Upper lobe of right lung (tissue), 1 donor: ENCODE results near the gene SLC22A3. TPM values are rescaled to one million over a fixed set of nuclear protein-coding genes. Genes with fewer than 3 reads are reported as not detected.

Experiments
- ATAC-seq: fragments of 200-7000 bp; cut with Tn5 transposase; one replicate; pipeline ENCODE4 v1.9.1; 2020; ENCODE audit warnings: mild to moderate bottlenecking, moderate library complexity
- DNase-seq: peaks from one replicate; pipeline ENCODE4 v3.0.0-alpha.2; 2020
- H3K27ac ChIP-seq: fragments of 200-600 bp; one replicate; pipeline ENCODE4 v1.8.0; 2022
- H3K27me3 ChIP-seq: fragments of 200-600 bp; one replicate; pipeline ENCODE4 v1.8.0; 2022; ENCODE audit warnings: mild to moderate bottlenecking
- H3K36me3 ChIP-seq: fragments of 200-600 bp; one replicate; pipeline ENCODE4 v1.8.0; 2022
- H3K4me1 ChIP-seq: fragments of 200-600 bp; one replicate; pipeline ENCODE4 v1.8.0; 2022
- H3K4me3 ChIP-seq: fragments of 200-600 bp; one replicate; pipeline ENCODE4 v1.8.0; 2022; ENCODE audit warnings: mild to moderate bottlenecking
- H3K9me3 ChIP-seq: fragments of 200-600 bp; one replicate; pipeline ENCODE4 v1.8.0; 2022
- intact Hi-C: fragments of 100-400 bp; cut with DNase I; formaldehyde crosslinking; loops from one replicate; pipeline ENCODE4 v1.11.0; 2022
- total RNA-seq: library from RNA; stranded (reverse); fragmentation: NEBNext Ultra II Directional; extraction: Animal tissue kit (Norgen Biotek cat#: 25700); gene quantifications from one replicate; pipeline ENCODE4 v1.2.1, GENCODE V29; 2021
- TF ChIP-seq, protein P1 (sequence below): fragments of 200-600 bp; IDR thresholded peaks from one replicate; pipeline ENCODE4 v1.8.0; 2022; ENCODE audit warnings: antibody characterized with exemption
- donor health status: DM: no; HTN: yes; CAD: no; lungs with severe emphysema.

The SLC22A3 gene
- total RNA-seq, 1 donor from 2014 or later = 30.6 TPM

DNA sequence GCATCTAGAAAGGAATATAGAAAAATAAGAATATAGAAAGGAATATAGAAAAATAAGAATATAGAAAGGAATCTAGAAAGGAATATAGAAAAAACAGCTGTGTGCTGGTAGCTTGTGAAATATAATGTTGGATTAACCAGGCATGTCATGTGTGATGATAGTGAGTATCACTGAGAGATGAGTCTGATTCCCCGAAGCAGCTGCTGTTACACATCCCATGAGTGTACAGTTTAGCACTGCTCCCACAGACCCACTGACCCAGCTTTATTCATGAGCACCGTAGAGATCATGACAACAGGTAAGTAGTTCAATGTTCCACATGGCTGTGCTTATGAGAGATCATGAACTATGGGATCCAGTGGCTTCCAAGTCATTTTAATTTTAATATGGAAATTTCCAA is 64.8 kb downstream of the SLC22A3 start:
- intact Hi-C loops = no loop called here
- no peaks in the 10 kb centered on the region for H3K9me3 ChIP-seq
- DNase-seq (no peak), ATAC-seq (no peak)
- TF ChIP-seq, protein P1, sequence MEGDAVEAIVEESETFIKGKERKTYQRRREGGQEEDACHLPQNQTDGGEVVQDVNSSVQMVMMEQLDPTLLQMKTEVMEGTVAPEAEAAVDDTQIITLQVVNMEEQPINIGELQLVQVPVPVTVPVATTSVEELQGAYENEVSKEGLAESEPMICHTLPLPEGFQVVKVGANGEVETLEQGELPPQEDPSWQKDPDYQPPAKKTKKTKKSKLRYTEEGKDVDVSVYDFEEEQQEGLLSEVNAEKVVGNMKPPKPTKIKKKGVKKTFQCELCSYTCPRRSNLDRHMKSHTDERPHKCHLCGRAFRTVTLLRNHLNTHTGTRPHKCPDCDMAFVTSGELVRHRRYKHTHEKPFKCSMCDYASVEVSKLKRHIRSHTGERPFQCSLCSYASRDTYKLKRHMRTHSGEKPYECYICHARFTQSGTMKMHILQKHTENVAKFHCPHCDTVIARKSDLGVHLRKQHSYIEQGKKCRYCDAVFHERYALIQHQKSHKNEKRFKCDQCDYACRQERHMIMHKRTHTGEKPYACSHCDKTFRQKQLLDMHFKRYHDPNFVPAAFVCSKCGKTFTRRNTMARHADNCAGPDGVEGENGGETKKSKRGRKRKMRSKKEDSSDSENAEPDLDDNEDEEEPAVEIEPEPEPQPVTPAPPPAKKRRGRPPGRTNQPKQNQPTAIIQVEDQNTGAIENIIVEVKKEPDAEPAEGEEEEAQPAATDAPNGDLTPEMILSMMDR = no peak
- no peaks in the 10 kb centered on the region for H3K36me3 ChIP-seq
- no peak overlapping the region for H3K27ac ChIP-seq
- no peaks in the 10 kb centered on the region for H3K27me3 ChIP-seq
- no peaks in the 10 kb centered on the region for H3K4me1 ChIP-seq
- H3K4me3 ChIP-seq = no peak overlapping the region

GRCh38 chr6:160417146-160417545 is 69.0 kb downstream of the SLC22A3 start:
- H3K4me3 ChIP-seq = no peak overlapping the region
- H3K4me1 ChIP-seq = no peaks in the 10 kb centered on the region
- DNase-seq = no peak
- intact Hi-C loops = no loop called here
- no peak for ATAC-seq
- H3K27ac ChIP-seq = no peak overlapping the region
- TF ChIP-seq, protein P1 = no peak
- H3K36me3 ChIP-seq = no peaks in the 10 kb centered on the region
- no peaks in the 10 kb centered on the region for H3K9me3 ChIP-seq
- H3K27me3 ChIP-seq = no peaks in the 10 kb centered on the region

DNA sequence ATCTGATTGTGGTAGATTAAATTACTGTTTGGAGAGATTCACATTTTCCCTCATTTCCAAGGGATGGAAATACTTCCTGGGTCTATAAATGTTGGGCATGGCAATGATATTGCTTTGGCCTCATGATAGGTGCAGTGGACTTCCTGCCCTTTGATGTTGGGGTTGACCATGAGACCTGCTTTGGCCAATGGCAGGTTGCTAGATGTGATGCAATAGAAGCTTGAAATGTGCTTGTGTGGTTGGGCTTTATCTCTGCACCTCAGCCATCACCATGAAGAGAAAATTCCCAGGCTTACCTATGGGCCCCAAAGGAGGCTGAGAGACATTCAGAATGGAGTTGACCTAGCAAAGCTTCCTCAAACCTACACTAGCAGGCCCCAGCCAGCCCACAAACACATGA is 69.4 kb downstream of the SLC22A3 start:
- ATAC-seq (no peak), DNase-seq (no peak)
- Histone ChIP-seq H3K4me1 (no peaks in the 10 kb centered on the region), H3K27me3 (no peaks in the 10 kb centered on the region), H3K27ac (no peak overlapping the region), H3K9me3 (no peaks in the 10 kb centered on the region), H3K4me3 (no peak overlapping the region), H3K36me3 (no peaks in the 10 kb centered on the region)
- intact Hi-C loops = no loop called here
- TF ChIP-seq, protein P1 = no peak

DNA sequence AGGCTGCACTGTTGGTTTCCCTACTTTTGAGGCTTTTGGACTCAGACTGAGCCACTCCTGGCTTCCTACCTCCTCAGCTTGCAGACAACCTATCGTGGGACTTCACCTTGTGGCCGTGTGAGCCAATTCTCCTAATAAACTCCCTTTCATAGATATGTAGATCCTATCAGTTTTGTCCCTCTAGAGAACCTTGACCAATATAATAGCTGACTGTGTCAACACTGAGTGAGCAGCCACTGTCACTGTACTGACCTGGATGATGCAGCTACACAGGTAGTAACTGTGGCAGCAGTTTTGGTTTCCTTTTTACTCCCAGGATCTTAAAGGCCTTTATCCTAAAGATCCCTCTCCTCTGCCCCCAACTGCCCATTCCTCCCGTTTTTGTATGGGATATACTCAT is 70.2 kb downstream of the SLC22A3 start:
- no peak overlapping the region for H3K27ac ChIP-seq
- no peaks in the 10 kb centered on the region for H3K36me3 ChIP-seq
- H3K4me3 ChIP-seq = no peak overlapping the region
- H3K4me1 ChIP-seq = no peaks in the 10 kb centered on the region
- no peak for DNase-seq
- no peaks in the 10 kb centered on the region for H3K9me3 ChIP-seq
- no peaks in the 10 kb centered on the region for H3K27me3 ChIP-seq
- TF ChIP-seq, protein P1 = no peak
- no peak for ATAC-seq
- intact Hi-C loops = no loop called here

- no peak for ATAC-seq
- intact Hi-C loops = no loop called here
- TF ChIP-seq, protein P1 = no peak
- no peaks in the 10 kb centered on the region for H3K9me3 ChIP-seq
- no peaks in the 10 kb centered on the region for H3K27me3 ChIP-seq
- DNase-seq = no peak
- H3K4me3 ChIP-seq = no peak overlapping the region
- H3K4me1 ChIP-seq = no peaks in the 10 kb centered on the region
- H3K27ac ChIP-seq = no peak overlapping the region
- no peaks in the 10 kb centered on the region for H3K36me3 ChIP-seq
Observed at GRCh38 chr6:160419488-160419887, 71.3 kb downstream of the SLC22A3 start.

DNA sequence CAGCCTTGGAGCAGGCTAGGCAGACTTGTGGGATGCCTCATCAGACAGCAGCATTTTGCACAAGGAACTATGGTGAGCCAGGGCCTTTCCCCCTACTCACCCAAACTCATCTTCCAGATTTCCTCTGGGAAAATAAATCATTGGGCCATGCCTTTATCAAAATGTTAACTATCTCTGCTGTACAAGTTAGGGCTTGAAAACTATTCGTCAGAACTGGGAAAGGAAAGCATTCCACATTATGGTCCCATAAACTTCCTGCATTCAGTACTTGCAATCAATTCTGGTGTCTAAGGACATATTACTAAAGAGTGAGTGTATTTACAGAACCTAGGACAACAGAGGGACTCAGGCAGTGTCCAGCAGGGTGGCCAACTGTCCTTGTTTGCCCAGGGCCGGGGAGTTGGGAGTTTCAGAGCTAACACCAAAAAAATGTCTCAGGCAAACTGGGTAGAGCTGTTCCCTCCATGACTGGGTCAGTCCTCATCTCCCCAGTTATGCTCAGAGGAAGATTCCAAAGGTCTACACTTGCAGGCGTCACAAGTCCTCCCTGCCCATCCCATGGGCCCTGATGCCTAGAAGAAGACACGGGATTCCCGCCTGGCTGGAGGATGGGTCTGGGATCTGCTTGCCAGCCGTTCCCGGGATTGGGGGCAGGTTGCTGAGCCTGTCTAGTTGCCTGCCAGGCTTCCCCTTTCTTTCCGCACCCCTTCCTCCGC is 72.2 kb downstream of the SLC22A3 start:
- Histone ChIP-seq H3K9me3 (no peaks in the 10 kb centered on the region), H3K36me3 (no peaks in the 10 kb centered on the region), H3K4me1 (no peaks in the 10 kb centered on the region), H3K27me3 (no peaks in the 10 kb centered on the region), H3K4me3 (no peak overlapping the region), H3K27ac (no peak overlapping the region)
- DNase-seq = no peak
- TF ChIP-seq, protein P1 = no peak
- no peak for ATAC-seq
- intact Hi-C loops = no loop called here
